ENCODE measurements around the gene IDH2.

GRCh38 chr15:90044191-90044590 is 58.1 kb downstream of the IDH2 start:
- no peak for TF ChIP-seq CTCF (IDR thresholded peaks at IDR 0.05)
- TF ChIP-seq POLR2A (IDR thresholded peaks at IDR 0.05) = no peak
